PC-3 (cell line): Measurements from ENCODE around the gene CCER1.

Experiments used
- CTCF ChIP-seq: fragments of 300-600 bp; sonication (generic); conservative IDR thresholded peaks from 2 replicates; pipeline ENCODE4 v1.5.1; 2017; ENCODE audit warnings: antibody characterized with exemption, low read depth, mild to moderate bottlenecking, low read length
- EZH2 ChIP-seq: fragments of 300-600 bp; sonication (generic); IDR thresholded peaks from one replicate; pipeline ENCODE4 v1.6.1; 2017; ENCODE audit warnings: antibody characterized with exemption, mild to moderate bottlenecking, low read length; ENCODE audit not compliant: unreplicated experiment

DNA sequence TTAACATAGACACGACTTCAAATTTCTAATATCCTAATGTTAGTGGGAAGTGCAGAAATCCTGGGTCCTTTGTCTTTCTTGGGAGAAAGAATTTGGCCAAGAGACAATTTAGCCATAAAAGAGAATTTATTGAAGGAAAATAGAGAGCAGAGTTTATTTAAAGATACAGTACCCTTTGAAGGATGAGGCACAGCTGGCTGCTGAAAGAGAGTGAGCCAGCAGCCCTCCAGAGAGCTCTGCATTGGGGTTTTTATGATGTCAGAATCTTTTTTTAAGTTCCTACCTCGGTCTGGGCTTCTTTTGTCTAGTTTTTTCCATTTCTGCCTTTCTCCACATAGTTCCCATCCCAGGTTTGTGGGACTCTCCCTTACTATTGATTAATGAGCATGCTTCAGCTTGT, 37.5 kb downstream of the CCER1 start:
- TF ChIP-seq CTCF (no peak), EZH2 (no peak)
